ENCODE measurements around the gene TP53TG5.

GRCh38 chr20:45354423-45355208 is 23.5 kb downstream of the TP53TG5 start:
- TF ChIP-seq CTCF (IDR thresholded peaks at IDR 0.05) (no peak), POLR2A (IDR thresholded peaks at IDR 0.05) (no peak)

Measured in right lobe of liver (tissue), 4 donors.